ENCODE data around the gene ELFN1. TPM values are rescaled to one million over a fixed set of nuclear protein-coding genes. Genes with fewer than 3 reads are reported as not detected.

The ELFN1 gene
- total and polyA plus RNA-seq, 12 donors: 0.05 to 2.8 (median 0.86) TPM

DNA sequence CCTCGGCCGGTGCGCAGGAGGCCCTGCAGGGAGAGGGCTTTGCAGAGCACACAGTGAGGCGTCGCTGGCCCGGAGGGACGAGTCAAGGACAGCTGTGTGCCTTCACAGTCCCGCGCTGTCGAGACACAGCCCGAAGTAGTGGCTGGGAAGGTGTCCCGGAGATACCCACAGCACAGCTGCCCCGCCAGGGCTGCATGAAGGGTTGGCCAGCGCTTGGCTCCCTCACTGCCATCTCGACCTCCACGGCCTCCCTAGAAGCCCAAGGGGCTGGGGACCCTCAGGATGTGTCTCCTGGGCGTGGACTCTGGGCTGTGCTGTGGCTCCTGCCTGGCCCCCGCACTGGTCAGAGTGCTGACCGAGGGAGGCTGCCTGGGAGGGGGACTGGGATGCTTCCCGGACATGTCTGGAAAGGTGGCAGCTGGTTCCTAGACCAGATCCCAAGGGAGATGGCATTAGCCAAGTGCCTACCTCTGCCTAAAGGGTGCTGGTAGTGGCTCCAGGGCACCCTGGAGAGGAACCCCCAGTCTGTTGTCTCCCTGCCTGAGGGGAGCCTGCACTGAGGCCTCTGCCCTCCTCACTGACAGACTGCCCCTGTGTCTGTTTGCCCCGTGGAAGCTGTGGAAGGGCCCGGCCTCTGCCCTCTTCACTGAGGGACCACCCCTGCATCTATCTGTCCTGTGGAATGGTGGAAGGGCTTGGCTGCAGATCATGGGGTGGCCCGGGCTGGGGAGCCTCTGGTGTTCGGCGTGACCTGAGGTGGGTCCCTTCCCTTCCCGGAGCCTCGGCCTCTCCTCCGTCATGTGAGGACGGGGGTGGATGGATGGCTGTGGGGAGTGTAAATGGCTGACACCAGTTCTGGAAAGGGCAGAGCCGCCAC lies 5.8 kb downstream of the ELFN1 start:
- no peaks in the 10 kb centered on the region for H3K36me3 ChIP-seq (replicated peaks in 1 of 2)
- DNase-seq: peak in 4 of 7 donors; percentile 2 to 33 (median 12)
- intact Hi-C loops (cut with DNase I): loop anchor here in 1 of 2 donors (10.0 kb wide), 1 partner anchor 529 kb away; no protein-coding TSS in a partner anchor
- 40 to 51% (median 50%) methylated on average over 7 to 30 of the region's 30 CpGs for WGBS, 4 donors
- no peaks in the 10 kb centered on the region for H3K4me1 ChIP-seq (replicated peaks in 1 of 2)
- no peak overlapping the region for H3K27ac ChIP-seq
- TF ChIP-seq POLR2A (IDR thresholded peaks at IDR 0.05) (no peak), CTCF (IDR thresholded peaks at IDR 0.05) (no peak)
- peaks cover 33% of the 10 kb centered on the region for H3K27me3 ChIP-seq
- H3K4me3 ChIP-seq: no peak overlapping the region
- H3K9me3 ChIP-seq (replicated peaks in 1 of 3): no peaks in the 10 kb centered on the region

DNA sequence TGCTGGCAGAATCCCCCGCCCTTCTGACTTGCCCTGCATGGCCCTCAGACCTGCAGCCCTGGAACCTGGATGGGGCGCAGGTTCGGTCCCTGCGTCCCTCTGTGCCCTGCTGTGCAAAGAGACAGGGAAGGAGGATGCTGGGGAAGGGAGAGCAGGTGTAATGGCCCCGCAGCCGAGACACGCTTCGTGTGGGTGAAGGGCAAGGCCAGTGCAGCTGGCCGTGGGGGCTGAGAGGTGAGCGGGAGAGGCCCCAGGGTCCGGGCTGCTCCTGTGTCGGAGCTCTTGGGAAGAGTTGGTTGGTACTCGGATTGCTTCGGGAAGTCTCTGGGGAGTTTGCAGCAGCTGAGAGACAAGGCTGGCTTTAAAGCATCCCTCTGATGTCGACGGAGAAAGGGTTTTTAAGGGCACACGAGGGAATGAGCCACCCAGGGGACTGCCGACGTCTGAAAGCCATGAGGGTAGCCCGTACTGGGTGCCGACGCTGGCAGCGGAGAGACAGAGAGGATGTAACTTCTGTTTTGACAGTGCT lies 6.5 kb downstream of the ELFN1 start:
- Histone ChIP-seq H3K9me3 (replicated peaks in 1 of 3) (no peaks in the 10 kb centered on the region), H3K27ac (no peak overlapping the region), H3K4me1 (replicated peaks in 1 of 2) (no peaks in the 10 kb centered on the region), H3K36me3 (replicated peaks in 1 of 2) (no peaks in the 10 kb centered on the region), H3K4me3 (no peak overlapping the region), H3K27me3 (peaks cover 28% of the 10 kb centered on the region)
- intact Hi-C loops (cut with DNase I): loop anchor here in 1 of 2 donors (10.0 kb wide), 1 partner anchor 528 kb away; no protein-coding TSS in a partner anchor
- DNase-seq: peak in 1 of 7 donors; percentile 4
- TF ChIP-seq POLR2A (IDR thresholded peaks at IDR 0.05): no peak
- 58 to 70% (median 65%) methylated on average over 19 to 23 of the region's 23 CpGs for WGBS, 4 donors

GRCh38 chr7:1677206-1678080 lies 7.4 kb downstream of the ELFN1 start:
- TF ChIP-seq POLR2A (IDR thresholded peaks at IDR 0.05) (no peak), CTCF (IDR thresholded peaks at IDR 0.05) (no peak)
- no peaks in the 10 kb centered on the region for H3K4me1 ChIP-seq (replicated peaks in 1 of 2)
- intact Hi-C loops (cut with DNase I): loop anchor here in 1 of 2 donors (10.0 kb wide), 1 partner anchor 527 kb away; no protein-coding TSS in a partner anchor
- no peak overlapping the region for H3K27ac ChIP-seq
- no peaks in the 10 kb centered on the region for H3K9me3 ChIP-seq (replicated peaks in 1 of 3)
- WGBS, 4 donors: 69 to 74% (median 71%) methylated on average over 25 of the region's 25 CpGs
- no peaks in the 10 kb centered on the region for H3K36me3 ChIP-seq (replicated peaks in 1 of 2)
- H3K27me3 ChIP-seq: peaks cover 20% of the 10 kb centered on the region
- DNase-seq: peak in 4 of 7 donors; percentile 2 to 24 (median 8)
- no peak overlapping the region for H3K4me3 ChIP-seq

GRCh38 chr7:1678081-1678543 lies 8.0 kb downstream of the ELFN1 start:
- intact Hi-C loops (cut with DNase I): loop anchor here in 1 of 2 donors (10.0 kb wide), 1 partner anchor 527 kb away; no protein-coding TSS in a partner anchor
- Histone ChIP-seq H3K27ac (no peak overlapping the region), H3K27me3 (peaks cover 20% of the 10 kb centered on the region), H3K36me3 (replicated peaks in 1 of 2) (no peaks in the 10 kb centered on the region), H3K9me3 (replicated peaks in 1 of 3) (no peaks in the 10 kb centered on the region), H3K4me3 (no peak overlapping the region), H3K4me1 (replicated peaks in 1 of 2) (no peaks in the 10 kb centered on the region)
- 60 to 90% (median 81%) methylated on average over 1 to 13 of the region's 13 CpGs for WGBS, 4 donors
- DNase-seq: peak in 3 of 7 donors; percentile 3 to 17 (median 11)
- TF ChIP-seq CTCF (IDR thresholded peaks at IDR 0.05) (no peak), POLR2A (IDR thresholded peaks at IDR 0.05) (no peak)
